Small intestine (tissue), 7 donors: ENCODE results near the gene WDFY2. TPM values are rescaled to one million over a fixed set of nuclear protein-coding genes. Genes with fewer than 3 reads are reported as not detected.

Experiments used
- DNase-seq, 2 donors: peaks; one replicate each; pipeline versions ENCODE4 v3.0.0 to v3.0.0-alpha.2; 2013
- FAIRE-seq: peaks from 2 replicates; lab custom pipeline; 2012; peaks lifted over from hg19 to GRCh38; lab: Jason Lieb, UNC
- H3K27ac ChIP-seq, 3 donors: one replicate each; pipeline ENCODE4 v1.5.1; 2013; ENCODE audit warnings: low read length in 2 of 3, mild to moderate bottlenecking in 2 of 3, control low read depth in 1 of 3, inconsistent platforms in 1 of 3, low read depth in 1 of 3, moderate library complexity in 1 of 3
- H3K27me3 ChIP-seq, 3 donors: one replicate each; pipeline ENCODE4 v1.6.1; 2013; ENCODE audit warnings: low read length in 3 of 3, inconsistent platforms in 1 of 3; ENCODE audit not compliant: control insufficient read depth in 3 of 3, insufficient read depth in 3 of 3
- H3K36me3 ChIP-seq, 3 donors: one replicate each; pipeline ENCODE4 v1.6.1; 2013; ENCODE audit warnings: low read length in 3 of 3, inconsistent platforms in 1 of 3, low read depth in 1 of 3, mild to moderate bottlenecking in 1 of 3, moderate library complexity in 1 of 3; ENCODE audit not compliant: control insufficient read depth in 3 of 3, insufficient read depth in 2 of 3
- H3K4me1 ChIP-seq, 3 donors: one replicate each; pipeline ENCODE4 v1.6.1; 2013; ENCODE audit warnings: low read length in 2 of 3, inconsistent platforms in 1 of 3, low read depth in 1 of 3, mild to moderate bottlenecking in 1 of 3, moderate library complexity in 1 of 3; ENCODE audit not compliant: control insufficient read depth in 3 of 3, insufficient read depth in 2 of 3
- H3K4me3 ChIP-seq, 3 donors: one replicate each; pipeline ENCODE4 v1.5.1; 2013; ENCODE audit warnings: low read length in 3 of 3, control low read depth in 1 of 3, inconsistent platforms in 1 of 3, low read depth in 1 of 3, mild to moderate bottlenecking in 1 of 3, moderate library complexity in 1 of 3
- H3K9me3 ChIP-seq, 2 donors: one replicate each; pipeline ENCODE4 v1.6.1; 2013; ENCODE audit warnings: low read depth in 1 of 2, low read length in 1 of 2; ENCODE audit not compliant: control insufficient read depth in 2 of 2, insufficient read depth in 1 of 2
- WGBS, 3 donors: extraction: QIAGEN DNeasy Blood & Tissue Kit; methylation state at CpG; one replicate each; pipeline ENCODE4 v1.1.7; 2013; 5-methylcytosine and 5-hydroxymethylcytosine counted together
- polyA plus RNA-seq, 4 donors: library from polyadenylated mRNA; stranded (reverse) in 3 of 4; unstranded in 1 of 4; fragments of 200-250 nt in 3 of 4; fragments of 120-200 nt in 1 of 4; gene quantifications; one replicate each; pipeline versions ENCODE4 v1.2.1 to v1.2.3, GENCODE V29; 2013
- donor health status: healthy with polysubstance abuse.
- donor health status: control.
- donor health status: control.
- donor health status: Bipolar disorder and iron deficiency.
- donor health status: healthy.

Gene WDFY2
- polyA plus RNA-seq, 4 donors: 0.81 to 5.4 (median 1.7) TPM

GRCh38 chr13:51601601-51602565 lies 17.6 kb downstream of the WDFY2 start:
- H3K4me1 ChIP-seq: peaks cover 0 to 11% (median 3%) of the 10 kb centered on the region in 3 donors
- FAIRE-seq: no peak
- 57 to 78% (median 62%) methylated on average over 8 of the region's 8 CpGs for WGBS, 3 donors
- no peaks in the 10 kb centered on the region for H3K36me3 ChIP-seq
- H3K27me3 ChIP-seq: no peaks in the 10 kb centered on the region
- H3K9me3 ChIP-seq: no peaks in the 10 kb centered on the region
- no peak overlapping the region for H3K4me3 ChIP-seq
- peak overlapping the region in 2 of 3 donors; percentile 73 to 75 for H3K27ac ChIP-seq
- peak; percentile 74 to 76 for DNase-seq

GRCh38 chr13:51603716-51604115 lies 19.5 kb downstream of the WDFY2 start:
- Histone ChIP-seq H3K27me3 (no peaks in the 10 kb centered on the region), H3K4me3 (no peak overlapping the region), H3K4me1 (peaks cover 0 to 11% (median 3%) of the 10 kb centered on the region in 3 donors), H3K27ac (no peak overlapping the region), H3K9me3 (peaks cover 0 to 5% of the 10 kb centered on the region in 2 donors), H3K36me3 (no peaks in the 10 kb centered on the region)
- FAIRE-seq (no peak), DNase-seq (no peak)
- WGBS, 3 donors: 95 to 100% (median 96%) methylated on average over 1 of the region's 1 CpG

GRCh38 chr13:51605698-51606097 lies 21.4 kb downstream of the WDFY2 start:
- no peak for FAIRE-seq
- WGBS, 3 donors: 67 to 90% (median 76%) methylated on average over 4 of the region's 4 CpGs

GRCh38 chr13:51607165-51607564 lies 22.9 kb downstream of the WDFY2 start:
- Histone ChIP-seq H3K27ac (no peak overlapping the region), H3K27me3 (no peaks in the 10 kb centered on the region), H3K4me3 (no peak overlapping the region), H3K9me3 (peaks cover 0 to 5% of the 10 kb centered on the region in 2 donors), H3K36me3 (no peaks in the 10 kb centered on the region), H3K4me1 (peaks cover 0 to 4% (median 0%) of the 10 kb centered on the region in 3 donors)
- FAIRE-seq: no peak
- no peak for DNase-seq
- 74 to 76% (median 75%) methylated on average over 1 of the region's 1 CpG for WGBS, 3 donors

More at GRCh38 chr13:51605698-51606097, 21.4 kb downstream of the WDFY2 start:
- peaks cover 0 to 8% (median 3%) of the 10 kb centered on the region in 3 donors for H3K4me1 ChIP-seq
- H3K9me3 ChIP-seq: peaks cover 0 to 5% of the 10 kb centered on the region in 2 donors
- H3K36me3 ChIP-seq: no peaks in the 10 kb centered on the region
- no peak overlapping the region for H3K4me3 ChIP-seq
- H3K27ac ChIP-seq: no peak overlapping the region
- no peak for DNase-seq
- no peaks in the 10 kb centered on the region for H3K27me3 ChIP-seq

- H3K27ac ChIP-seq: no peak overlapping the region
- peaks cover 0 to 4% (median 0%) of the 10 kb centered on the region in 3 donors for H3K4me1 ChIP-seq
- FAIRE-seq (no peak), DNase-seq (no peak)
- no peak overlapping the region for H3K4me3 ChIP-seq
- no peaks in the 10 kb centered on the region for H3K36me3 ChIP-seq
- no peaks in the 10 kb centered on the region for H3K27me3 ChIP-seq
- peaks cover 0 to 5% of the 10 kb centered on the region in 2 donors for H3K9me3 ChIP-seq
- WGBS, 3 donors: 86 to 97% (median 91%) methylated on average over 2 of the region's 2 CpGs
Observed at GRCh38 chr13:51608857-51609406, 24.7 kb downstream of the WDFY2 start.

- Histone ChIP-seq H3K27me3 (no peaks in the 10 kb centered on the region), H3K4me3 (no peak overlapping the region), H3K27ac (no peak overlapping the region), H3K36me3 (no peaks in the 10 kb centered on the region), H3K4me1 (no peaks in the 10 kb centered on the region), H3K9me3 (peaks cover 0 to 1% of the 10 kb centered on the region in 2 donors)
- FAIRE-seq: no peak
- no peak for DNase-seq
- 93 to 96% (median 94%) methylated on average over 3 of the region's 3 CpGs for WGBS, 3 donors
Observed at GRCh38 chr13:51612867-51613266, 28.6 kb downstream of the WDFY2 start.

- 75 to 78% (median 76%) methylated on average over 2 of the region's 2 CpGs for WGBS, 3 donors
Observed at GRCh38 chr13:51613535-51613934, 29.3 kb downstream of the WDFY2 start.

GRCh38 chr13:51614350-51614786 lies 30.1 kb downstream of the WDFY2 start:
- Histone ChIP-seq H3K9me3 (no peaks in the 10 kb centered on the region), H3K4me3 (no peak overlapping the region), H3K4me1 (no peaks in the 10 kb centered on the region), H3K27me3 (no peaks in the 10 kb centered on the region), H3K36me3 (no peaks in the 10 kb centered on the region), H3K27ac (peak overlapping the region in 1 of 3 donors; percentile 68)
- DNase-seq (peak in 1 of 2 donors; percentile 37), FAIRE-seq (no peak)
- 49 to 73% (median 60%) methylated on average over 8 of the region's 8 CpGs for WGBS, 3 donors

More at GRCh38 chr13:51613535-51613934, 29.3 kb downstream of the WDFY2 start:
- H3K4me3 ChIP-seq: no peak overlapping the region
- no peaks in the 10 kb centered on the region for H3K4me1 ChIP-seq
- H3K36me3 ChIP-seq: no peaks in the 10 kb centered on the region
- H3K27ac ChIP-seq: no peak overlapping the region
- no peaks in the 10 kb centered on the region for H3K27me3 ChIP-seq
- FAIRE-seq (no peak), DNase-seq (no peak)
- no peaks in the 10 kb centered on the region for H3K9me3 ChIP-seq
